HPDE6-E6E7 (cell line): ENCODE measurements around the gene NIN.
"Not testable (repeated sequence)": the region's sequence is repeated elsewhere in the genome, so short reads cannot be mapped to it uniquely, and the experiment has no call there.

Source experiments
- DNase-seq: peaks from one replicate; pipeline ENCODE4 v3.0.0; 2011; ENCODE audit warnings: missing footprints; ENCODE audit errors: extremely low spot score

NIN gene

GRCh38 chr14:50820786-50821509 lies 10.0 kb downstream of the NIN start:
- DNase-seq = no peak

DNA sequence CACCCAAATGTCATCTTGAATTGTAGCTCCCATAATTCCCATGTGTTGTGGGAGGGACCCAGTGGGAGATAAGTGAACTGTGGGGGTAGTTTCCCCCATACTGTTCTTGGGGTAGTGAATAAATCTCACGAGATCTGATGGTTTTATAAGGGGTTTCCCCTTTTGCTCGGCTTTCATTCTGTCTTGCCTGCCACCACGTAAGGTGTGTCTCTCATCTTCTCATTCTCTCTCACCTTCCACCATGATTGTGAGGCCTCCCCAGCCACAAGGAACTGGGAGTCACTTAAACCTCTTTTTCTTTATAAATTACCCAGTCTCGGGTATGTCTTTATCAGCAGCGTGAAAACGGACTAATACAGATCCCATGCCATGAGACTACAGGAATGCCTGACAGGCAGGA lies 11.7 kb downstream of the NIN start:
- not testable (repeated sequence) for DNase-seq

- DNase-seq = no peak
Measured at GRCh38 chr14:50816395-50817047, 14.4 kb downstream of the NIN start.

- not testable (repeated sequence) for DNase-seq
Measured at GRCh38 chr14:50815526-50815925, 15.4 kb downstream of the NIN start.

DNA sequence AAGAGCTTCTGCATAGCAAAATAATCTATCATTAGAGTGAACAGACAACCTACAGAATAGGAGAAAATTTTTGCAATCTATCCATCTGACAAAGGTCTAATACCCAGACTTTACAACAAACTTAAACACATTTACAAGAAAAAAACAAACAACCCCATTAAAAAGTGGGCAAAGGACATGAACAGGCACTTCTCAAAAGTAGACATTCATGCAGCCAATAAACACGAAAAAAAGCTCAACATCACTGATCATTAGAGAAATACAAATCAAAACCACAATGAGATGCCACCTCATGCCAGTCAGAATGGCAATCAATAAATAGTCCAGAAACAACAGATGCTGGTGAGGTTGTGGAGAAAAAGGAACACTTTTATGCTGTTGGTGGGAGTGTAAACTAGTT lies 15.9 kb downstream of the NIN start:
- DNase-seq = not testable (repeated sequence)

DNA sequence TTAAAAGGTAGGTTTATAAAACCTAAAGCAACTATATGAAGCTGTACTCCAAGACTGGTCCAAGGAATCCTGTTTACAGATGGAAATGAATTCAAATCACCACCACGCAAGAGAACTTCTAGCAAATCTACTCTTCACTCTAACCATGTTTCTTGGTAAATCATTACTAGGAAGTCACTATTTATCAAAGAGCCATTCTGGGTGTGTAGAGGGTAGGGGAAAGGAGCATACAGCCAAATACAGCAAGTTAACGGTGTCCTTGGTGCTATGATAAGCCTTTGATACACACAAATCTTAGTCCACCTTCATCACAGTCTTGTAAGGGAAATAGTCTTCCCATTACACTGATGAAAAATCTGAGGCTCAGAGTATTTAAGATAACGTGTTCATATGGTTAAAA lies 16.8 kb downstream of the NIN start:
- no peak for DNase-seq

DNA sequence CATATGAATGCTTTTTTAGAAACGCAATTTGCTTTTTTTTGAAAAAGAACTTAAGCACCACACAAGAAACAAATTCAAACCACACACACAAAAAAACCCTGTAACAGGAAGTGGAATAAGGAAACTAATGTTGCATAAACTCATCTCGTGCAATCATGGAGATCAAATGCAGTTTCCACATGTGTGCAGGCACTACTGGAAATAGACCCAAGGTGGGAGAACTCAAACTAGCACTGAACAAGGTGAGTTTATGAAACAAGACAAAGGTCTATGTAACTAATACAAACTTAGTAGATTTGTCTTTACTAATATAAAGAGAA lies 17.5 kb downstream of the NIN start:
- no peak for DNase-seq

DNA sequence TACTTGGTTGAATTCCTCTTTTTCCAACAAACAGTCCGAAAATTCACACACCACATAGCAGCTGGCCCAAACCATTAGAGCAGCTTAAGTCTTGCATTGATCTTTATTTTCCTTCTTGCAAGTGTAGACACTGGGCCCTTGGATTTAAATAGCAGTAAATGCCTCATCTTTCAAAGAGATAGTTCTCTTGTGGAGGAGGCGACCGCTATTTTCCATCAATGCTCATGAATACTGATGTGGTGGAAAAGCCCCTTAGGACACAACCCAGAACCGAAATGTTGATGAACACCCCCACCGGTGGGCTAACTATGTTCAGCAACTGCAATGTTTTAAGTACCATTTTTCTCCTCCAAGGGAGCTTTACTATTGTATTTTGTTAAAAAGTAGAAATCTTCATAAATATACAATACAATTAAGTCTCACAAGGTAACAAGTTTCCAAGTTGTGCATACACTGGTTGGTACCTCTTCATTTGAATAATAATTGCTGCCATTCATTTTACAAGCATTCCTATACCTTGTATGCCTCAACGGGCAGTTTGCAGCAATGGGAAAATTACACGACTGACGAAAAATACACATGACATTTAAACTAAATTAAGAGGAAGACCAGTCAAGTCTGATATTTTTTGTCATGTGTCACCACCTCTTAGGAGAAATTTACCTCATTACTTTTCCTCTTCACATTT lies 18.0 kb downstream of the NIN start:
- no peak for DNase-seq

- DNase-seq = no peak
Measured at GRCh38 chr14:50812180-50812579, 18.8 kb downstream of the NIN start.

- DNase-seq = no peak
Measured at GRCh38 chr14:50808053-50808452, 22.9 kb downstream of the NIN start.

DNA sequence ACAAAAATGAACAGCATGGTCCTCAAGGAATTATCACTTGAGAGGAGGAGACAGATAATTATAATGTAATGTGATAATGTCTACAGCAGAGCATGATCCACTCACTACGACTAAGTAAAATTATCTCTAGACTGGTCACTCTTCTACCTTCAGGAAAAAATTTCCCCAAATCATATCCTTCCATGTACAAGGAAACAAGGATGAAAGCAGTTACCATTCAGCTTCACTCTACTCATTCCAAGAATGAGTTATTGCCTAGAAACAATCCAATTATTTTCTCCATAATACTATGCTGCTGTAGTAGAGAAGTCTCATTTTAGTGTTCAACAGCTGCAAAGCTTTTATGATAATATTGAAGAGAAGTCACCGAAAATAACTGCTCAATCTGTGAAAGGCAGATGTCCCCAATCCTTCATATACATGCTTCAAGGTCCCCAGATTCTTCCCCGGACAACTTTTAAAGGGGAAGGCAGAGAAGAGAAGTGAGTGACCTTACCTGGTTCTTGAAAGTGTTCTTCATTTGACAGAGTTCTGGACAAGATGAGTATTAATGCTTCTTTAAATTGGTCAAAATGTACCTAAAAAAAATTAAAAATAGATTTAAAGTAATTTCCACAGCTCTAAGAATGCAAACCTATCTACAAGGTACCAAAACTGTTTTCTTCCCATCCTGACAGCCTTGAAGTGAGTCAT lies 24.6 kb downstream of the NIN start:
- DNase-seq = no peak

- DNase-seq = no peak
Measured at GRCh38 chr14:50805396-50805795, 25.6 kb downstream of the NIN start.

DNA sequence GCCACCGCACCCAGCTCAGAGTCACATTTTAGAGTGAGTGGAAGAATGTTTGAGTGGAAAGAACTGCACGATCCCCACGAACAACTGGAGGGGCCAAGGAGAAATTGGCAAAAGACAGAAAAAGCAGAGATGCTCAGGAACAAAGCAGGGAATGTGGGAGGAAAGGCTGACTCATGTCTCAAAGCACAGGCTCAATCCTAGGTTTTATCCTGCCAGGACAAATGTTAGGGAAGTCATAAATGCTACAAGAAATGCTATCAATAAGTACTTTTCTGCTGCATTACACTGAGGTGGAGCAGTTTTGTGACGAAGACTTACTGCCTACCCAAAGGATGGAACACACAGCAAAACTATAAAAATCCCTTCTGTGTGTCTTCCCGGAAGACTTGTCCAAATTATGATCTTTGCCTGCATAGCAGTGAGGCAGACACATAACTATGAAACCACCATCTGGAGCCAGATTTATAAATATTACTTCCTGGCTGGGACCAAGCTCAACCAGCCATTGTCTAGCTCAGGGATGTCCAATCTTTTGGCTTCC lies 26.7 kb downstream of the NIN start:
- no peak for DNase-seq

DNA sequence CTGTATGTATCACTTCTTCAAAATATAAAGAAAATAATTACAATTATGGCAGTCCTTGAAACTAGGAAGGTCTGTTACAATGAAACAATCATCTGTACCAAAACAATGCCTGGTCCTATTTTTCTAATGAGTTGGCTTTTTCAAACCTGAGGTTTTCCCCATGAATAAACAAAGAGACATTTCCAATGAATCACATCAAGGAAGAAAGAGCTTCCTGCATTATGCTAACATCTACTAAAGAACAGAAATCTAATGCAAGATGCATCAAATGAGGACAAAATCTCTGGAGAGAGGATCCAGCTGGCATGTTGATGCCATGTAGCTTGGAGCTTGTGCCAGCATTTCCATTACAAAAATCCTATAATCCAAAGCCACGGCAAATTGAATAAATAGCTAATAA lies 29.3 kb downstream of the NIN start:
- no peak for DNase-seq

GRCh38 chr14:50800032-50800431 lies 30.9 kb downstream of the NIN start:
- DNase-seq = no peak

DNA sequence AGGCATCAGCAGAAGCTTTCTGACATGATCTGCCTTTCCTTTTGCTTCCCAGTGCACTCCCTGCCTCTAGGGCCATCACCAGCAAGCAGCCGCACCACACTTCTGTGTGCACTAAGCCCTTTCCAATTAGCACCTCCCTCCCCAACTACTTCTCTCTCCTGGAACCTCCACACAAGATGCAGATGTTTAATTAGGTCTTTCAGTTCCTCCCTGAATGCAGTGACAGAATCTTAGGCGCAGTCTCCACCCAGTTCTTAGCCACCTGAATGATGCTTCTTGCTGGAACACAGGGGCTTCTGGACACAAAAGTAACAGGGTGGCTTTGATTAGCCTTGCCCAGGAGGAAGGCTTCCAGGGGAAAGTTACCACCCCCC lies 32.9 kb downstream of the NIN start:
- DNase-seq = no peak

- DNase-seq = no peak
Measured at GRCh38 chr14:50797250-50798047, 33.5 kb downstream of the NIN start.

DNA sequence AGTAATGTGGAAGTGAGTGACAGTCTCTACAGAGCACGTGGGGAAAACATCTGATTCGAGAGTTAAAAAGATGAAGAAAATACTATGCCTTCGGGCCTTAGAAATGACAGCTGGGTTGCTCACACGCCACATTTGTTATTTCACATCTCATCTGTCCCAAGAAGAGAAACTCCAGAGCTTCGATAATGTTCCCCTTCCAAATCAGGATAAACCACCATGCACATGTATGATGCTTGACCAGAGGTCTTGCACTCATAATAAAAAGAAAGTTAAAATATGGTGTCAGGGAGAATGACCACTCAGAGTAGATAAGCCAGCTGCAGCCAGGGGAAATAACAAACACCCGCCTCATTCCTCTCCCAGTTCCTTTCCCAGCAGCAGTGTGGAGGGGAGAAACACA lies 34.6 kb downstream of the NIN start:
- DNase-seq = no peak

GRCh38 chr14:50795909-50796308 lies 35.1 kb downstream of the NIN start:
- DNase-seq = no peak

DNA sequence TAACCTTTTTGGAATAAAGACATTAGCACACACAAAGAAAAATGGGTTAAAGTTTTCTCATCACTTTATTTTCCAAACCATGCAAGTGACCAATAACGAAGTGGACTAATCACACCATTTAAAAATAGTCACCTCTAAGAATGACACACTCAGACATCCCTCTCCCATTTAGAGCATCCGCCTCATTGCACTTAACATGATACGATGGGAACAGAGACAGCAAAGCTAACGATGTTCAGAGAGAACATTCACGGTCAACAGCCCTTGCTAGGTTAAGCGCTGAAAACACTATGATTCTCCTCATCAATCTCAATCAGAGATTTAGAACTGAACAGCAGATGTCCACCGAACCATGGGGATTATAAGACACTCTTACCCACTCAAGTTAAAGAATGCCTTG lies 35.8 kb downstream of the NIN start:
- DNase-seq = no peak

DNA sequence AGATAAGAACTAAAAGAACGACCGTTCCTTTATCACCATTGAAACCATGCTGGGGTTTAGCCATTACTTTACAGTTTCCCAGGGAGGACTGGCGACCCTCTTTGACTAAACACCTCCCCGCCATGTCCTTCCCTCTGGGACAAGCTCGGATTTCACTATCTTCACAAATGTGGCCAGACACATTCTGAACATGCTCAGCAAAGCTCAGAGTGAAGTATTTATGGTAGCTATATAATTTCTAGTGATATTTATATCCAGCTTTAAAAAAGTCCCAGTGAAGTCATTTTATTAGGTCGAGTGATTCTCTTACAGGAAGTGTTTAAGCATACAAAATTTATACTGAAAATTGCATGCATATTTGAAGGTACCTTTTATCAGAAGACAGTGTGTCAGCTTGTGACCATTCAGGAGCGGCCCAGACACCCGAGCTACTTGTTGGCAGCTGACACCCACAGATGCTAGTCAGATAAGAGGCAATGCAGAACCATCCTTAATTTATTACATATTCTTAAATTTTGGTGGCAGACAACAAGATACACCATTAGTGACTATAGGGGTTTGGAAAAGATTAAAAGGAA lies 36.8 kb downstream of the NIN start:
- DNase-seq = no peak
